ENCODE data around the gene TTC22. TPM values are rescaled to one million over a fixed set of nuclear protein-coding genes. Genes with fewer than 3 reads are reported as not detected.

Gene TTC22
- polyA plus RNA-seq, 3 donors = 1.2 to 6.3 TPM; not detected in 1

DNA sequence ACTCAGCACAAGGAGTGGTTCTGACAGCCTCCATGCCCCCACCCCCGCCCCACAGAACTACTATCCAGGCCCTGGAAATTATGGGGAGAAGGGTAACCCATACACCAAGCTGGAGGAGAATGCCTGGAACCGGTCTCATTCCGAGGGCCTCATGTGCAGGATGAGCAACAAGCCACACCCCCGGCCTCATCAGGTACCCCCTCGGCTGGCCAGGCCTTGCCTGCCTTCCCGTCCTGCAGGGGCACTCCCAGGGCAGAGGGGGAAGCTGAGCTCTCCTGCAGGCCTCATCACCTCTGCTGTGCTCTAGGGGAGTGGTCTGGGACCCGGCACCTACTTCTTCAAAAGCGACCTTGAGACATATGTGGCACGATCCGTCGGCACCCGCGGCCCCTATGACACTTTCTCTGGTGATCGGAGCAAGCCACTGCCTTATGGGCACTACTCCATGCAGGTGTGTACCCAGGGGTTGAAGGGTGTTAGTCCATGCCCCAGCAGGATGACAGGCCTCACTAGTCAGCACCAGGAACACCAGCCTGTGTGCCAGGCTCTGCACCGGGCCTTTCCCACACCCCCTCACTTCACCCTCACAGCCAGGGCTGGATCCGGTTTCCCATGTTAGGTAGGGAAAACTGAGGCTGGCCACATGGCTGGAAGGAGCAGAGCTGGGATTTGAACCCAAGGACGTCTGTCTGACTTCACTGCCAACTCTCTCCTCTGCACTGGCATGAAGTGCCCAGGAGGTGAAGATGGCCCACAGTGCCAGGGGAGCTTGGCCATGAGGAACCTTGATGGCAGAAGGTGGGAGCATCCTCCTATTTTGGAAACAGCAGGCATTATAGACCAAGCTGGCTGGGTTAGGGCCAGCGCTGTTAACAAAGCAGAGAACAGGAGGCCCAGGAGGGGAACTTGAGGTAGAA, 10.9 kb upstream of the TTC22 start:
- 74 to 87% (median 85%) methylated on average over 18 of the region's 18 CpGs for WGBS, 3 donors
- no peak overlapping the region for H3K27ac ChIP-seq (ENCODE audit: low read depth, low read length)

DNA sequence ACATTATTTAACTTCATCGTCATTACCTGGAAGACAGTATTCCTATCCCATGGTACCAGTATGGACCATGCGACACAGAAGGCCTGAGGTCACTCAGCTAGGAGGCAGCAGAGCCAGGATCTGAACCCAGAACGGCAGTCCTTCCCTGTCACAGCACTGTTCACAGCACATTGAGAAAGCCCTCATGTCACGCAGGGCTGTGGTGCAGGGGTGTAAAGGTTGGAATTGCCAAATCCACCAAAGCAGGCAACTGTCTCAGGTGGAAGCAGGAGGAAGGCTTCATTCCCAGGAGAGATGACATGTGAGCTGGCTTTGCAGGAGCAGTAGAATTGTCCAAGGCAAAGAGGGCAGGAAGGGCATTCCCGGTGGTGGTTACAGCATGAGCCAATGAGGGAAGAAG, 9.9 kb upstream of the TTC22 start:
- no peak overlapping the region for H3K27ac ChIP-seq (ENCODE audit: low read depth, low read length)
- 79 to 87% (median 84%) methylated on average over 5 of the region's 5 CpGs for WGBS, 3 donors

DNA sequence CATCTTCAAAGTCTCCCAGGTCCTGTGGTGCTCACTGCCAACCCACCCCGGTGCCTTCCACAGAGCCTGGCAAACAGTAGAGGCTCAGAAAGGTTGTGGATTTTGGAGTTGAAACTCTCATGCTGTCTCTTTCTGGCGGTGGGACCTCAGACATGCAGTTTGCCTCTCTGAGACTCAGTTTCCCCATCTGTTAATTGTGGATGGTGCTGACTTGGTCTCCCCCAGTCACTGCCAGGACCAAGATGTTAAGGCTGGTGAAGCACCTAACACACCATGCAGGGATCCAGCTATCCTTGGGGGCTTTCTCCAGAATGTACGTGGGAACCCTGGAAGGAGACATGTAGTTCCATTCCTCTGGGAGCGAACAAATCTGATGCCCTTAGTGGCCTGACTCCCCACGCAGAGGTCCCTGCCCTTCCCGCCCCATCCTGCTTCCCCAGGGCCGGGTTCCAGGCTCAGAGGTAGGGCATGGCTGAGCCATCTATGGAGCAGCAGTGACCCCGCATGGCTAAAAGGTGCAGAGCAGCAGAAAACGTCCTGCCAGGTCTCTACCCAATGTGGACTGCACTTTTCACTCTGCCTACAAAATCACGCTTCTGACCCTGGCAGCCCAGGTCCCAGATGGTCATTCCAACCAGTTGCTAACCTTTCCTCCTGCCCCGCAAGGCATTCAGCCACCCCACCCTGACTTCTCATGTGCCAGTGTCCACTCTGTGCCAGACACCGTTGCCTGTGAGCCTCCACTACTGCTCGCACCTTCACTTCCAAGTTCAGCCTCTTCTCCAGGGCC, 9.2 kb upstream of the TTC22 start:
- 31 to 36% (median 31%) methylated on average over 13 of the region's 13 CpGs for WGBS, 3 donors
- H3K27ac ChIP-seq (ENCODE audit: low read depth, low read length) = no peak overlapping the region

DNA sequence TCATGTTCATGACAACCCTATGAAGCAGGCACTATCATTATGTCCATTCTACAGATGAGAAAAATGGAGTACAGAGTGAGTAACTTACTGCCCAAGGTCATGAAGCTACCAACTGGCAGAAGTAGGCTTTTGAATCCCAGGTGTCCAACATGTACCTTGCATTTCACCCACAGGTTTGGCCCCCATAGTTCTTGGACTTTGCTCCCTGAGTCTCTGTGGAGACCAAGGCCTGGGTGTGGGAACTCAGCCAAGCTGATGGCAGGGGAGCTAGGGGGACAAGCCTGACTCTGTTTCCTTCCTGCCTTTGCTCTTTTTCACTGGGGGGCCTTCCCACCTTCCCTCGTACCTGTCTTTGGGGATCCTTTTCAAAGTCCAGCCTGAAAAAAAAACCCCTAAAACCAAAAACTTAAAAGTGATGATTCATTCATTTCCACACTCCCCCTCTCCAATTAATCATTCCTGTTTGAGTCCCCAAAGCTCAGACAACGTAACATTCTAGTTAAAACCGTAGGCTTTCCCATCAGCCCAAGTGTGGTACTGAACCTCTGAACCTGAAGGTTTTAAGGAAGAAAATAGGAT, 8.5 kb upstream of the TTC22 start:
- no peak overlapping the region for H3K27ac ChIP-seq (ENCODE audit: low read depth, low read length)
- 33 to 37% (median 37%) methylated on average over 3 of the region's 3 CpGs for WGBS, 3 donors

DNA sequence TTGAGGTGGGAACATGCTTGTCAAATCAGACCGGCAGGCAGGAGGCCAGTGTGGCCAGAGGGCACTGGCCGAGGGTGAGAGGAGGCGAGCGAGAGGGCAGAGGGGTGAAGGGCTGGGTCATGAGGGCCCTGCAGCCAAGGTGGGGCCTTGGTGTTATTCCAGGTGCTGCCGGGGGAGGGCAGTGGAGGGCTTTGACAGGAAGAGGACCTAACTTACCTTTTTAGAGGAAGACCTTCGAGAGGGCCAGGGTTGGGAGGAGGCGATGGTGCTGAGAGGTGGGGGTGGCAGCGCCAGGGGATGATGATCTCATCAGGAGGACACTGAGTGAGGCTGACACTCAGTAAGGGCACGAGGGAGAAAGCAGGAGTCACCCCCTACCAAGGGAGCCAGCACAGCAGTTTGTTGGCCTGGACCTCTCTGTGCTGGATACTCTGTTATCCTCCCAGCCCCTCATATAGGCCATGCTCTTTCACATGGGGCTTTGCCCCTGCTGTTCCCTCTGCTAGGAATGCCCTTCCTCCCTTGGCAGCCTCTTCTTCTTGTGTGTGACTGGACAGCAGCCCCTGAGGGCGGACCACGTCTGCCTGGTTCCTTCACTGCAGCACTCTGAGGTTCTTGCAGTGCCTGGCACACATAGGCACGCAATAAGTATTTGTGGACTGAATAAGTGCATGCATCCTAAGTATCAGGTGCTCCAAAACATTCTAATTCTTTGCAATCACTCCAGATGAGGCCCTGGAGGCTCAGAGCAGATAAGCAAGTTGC, 7.5 kb upstream of the TTC22 start:
- no peak overlapping the region for H3K27ac ChIP-seq (ENCODE audit: low read depth, low read length)
- WGBS, 3 donors = 74 to 87% (median 83%) methylated on average over 11 to 12 of the region's 12 CpGs

DNA sequence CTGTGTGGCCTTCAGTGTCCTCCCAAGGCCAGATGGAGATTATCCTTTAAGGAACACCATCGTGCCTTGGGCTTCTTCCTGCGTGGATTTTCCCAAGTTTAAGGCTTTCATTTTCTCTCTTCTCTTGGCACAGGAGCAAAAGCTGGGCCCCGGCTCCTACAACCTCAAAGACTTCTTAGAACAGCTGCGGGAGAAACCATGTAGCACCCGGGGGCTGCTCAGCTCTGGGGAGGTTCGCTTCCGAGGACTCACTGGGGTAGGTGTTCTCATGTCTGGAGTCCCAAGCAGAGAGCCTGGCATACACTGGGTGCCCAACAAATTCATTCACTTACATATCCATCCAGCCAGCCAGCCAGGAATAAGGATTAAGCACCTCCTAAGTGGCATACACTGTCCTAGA, 6.6 kb upstream of the TTC22 start:
- H3K27ac ChIP-seq (ENCODE audit: low read depth, low read length) = no peak overlapping the region
- WGBS, 3 donors = 81 to 93% (median 88%) methylated on average over 7 of the region's 7 CpGs

DNA sequence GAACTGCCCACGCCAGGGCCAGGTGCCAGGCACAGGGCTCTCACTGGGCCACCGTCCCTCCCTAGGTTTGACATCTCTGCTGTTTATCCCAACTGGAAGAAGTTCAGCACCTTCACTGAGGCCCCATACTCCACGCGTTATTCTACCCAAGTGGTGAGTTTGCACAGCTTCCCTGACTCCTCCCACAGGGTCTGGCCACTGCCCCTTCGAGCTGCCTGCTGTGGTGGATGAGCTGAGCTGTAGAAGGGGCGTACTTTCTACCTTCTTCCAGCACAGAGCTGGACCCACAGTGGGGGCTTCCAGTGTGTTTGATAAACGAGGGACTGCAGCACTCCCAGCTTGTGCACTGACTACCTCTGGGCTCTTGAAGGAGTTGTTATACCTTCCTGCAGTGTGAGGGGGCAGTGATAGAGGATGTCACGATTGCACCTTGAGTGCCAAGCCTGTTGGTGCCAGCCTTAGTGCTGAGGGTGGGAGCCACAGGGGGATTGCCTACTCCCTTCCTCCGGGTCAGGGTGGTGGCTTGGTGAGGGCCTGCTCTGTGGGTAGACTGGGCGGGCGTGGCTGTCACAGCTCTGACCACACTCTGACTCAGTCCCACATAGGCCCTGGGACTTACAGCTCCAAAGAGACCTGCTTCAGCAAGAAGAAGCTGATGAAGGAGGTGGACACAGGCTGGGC, 5.9 kb upstream of the TTC22 start:
- no peak overlapping the region for H3K27ac ChIP-seq (ENCODE audit: low read depth, low read length)
- WGBS, 3 donors = 72 to 88% (median 81%) methylated on average over 11 of the region's 11 CpGs

DNA sequence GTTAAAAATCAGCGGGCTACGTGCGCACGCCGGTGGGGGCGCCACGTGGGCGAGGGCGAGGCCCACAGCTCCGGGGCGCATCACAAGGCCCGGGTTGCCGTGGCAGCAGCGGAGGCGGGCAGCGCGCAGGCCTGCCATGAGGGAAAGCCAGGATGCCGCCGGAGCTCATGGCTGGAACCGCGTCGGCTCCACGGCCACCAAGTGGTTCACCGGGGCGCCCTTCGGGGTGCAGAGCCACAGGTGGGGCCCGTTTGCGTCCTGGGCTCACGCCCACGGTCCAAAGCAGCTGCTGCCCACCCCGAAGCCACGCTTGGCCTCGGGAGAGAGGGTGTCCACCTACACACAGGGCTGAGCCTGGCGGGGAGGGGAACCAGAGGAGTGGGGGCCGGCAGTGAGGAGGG, 4.9 kb upstream of the TTC22 start:
- 78 to 87% (median 84%) methylated on average over 35 of the region's 35 CpGs for WGBS, 3 donors
- no peak overlapping the region for H3K27ac ChIP-seq (ENCODE audit: low read depth, low read length)

DNA sequence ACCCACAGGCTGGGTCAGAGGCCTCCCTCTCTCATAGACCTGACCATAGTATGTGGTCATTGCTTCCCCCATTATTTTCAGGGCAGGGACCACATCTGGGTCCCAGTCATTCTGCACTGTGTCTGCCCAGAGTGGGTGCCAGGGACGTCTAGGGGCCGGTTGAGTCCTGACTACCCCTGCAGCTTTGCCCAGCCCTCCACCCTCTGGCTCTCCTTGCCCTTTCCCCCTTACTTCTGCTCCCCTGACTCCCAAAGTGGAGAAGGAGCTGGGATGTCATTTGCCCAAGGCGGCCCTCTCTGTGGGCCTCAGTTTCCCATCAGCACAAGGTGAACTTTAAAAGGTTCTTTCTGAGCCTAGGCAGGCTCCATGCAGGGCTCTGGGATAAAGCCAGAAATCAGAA, 4.3 kb upstream of the TTC22 start:
- no peak overlapping the region for H3K27ac ChIP-seq (ENCODE audit: low read depth, low read length)
- 94 to 98% (median 97%) methylated on average over 3 of the region's 3 CpGs for WGBS, 3 donors

DNA sequence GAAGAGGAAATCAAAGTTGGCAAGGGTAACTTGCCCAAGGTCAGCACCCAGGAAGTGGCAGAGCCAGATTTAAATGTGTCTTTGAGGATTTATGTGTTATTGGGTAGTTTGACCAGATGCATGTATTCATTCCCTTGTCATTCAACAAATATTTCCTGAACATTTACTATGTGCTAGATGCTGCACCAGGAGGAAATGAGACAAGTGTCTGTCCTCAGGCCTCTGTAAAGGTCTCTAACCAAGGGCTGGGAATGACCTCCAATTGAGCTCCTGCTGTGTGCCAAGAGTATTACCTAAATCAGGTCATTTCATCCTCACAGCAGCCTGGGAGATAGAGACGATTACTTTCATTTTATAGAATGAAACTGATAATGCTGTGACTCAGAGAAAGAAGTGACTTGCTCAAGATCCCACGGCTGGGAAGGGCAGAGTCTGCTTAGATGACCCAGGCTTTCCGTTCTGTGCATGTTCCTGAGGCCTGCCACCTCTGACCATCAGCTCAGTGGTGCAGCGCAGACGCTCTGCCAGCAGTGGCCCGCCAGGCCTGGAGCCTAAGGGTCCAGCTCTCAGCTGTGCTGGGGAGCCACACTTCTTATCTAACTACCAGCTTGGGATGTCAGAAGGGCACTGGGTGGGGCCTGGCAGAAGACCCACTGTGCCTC, 3.5 kb upstream of the TTC22 start:
- WGBS, 3 donors = 79 to 89% (median 84%) methylated on average over 6 of the region's 6 CpGs
- no peak overlapping the region for H3K27ac ChIP-seq (ENCODE audit: low read depth, low read length)

DNA sequence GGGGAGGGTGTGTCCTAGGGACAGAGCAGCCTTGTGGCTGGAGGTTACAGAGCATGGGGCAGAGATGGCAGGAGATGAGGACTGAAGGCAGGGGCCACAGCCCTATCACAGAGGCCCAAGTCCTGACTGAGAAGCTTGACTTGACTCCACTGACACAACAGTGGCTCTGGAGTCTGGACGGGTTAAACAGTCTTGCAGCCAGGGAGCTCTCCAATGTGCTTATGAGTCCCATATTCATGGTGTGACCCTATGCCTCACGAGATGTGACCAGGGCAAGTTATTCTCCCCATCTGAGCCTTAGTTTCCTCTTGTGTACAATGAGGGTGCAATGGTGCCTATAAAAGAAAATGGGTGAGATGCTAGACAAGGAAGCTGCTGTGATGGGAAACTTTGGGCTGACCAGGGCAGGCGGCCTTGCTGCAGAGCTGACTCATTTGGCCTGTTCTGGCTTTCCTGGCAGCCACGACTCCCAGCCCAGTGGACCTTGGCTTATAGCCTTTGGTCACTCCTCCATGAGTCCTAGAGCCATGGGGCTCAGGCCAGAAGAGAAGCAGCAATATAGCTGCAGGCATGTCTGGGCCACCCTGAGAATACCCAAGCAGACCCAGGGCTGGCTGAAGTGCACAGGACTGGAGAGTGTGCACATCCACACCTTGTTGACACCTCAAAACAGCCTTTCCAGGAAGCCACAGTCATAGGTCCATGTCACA, 2.8 kb upstream of the TTC22 start:
- WGBS, 3 donors = 44 to 70% (median 59%) methylated on average over 4 of the region's 4 CpGs
- no peak overlapping the region for H3K27ac ChIP-seq (ENCODE audit: low read depth, low read length)

DNA sequence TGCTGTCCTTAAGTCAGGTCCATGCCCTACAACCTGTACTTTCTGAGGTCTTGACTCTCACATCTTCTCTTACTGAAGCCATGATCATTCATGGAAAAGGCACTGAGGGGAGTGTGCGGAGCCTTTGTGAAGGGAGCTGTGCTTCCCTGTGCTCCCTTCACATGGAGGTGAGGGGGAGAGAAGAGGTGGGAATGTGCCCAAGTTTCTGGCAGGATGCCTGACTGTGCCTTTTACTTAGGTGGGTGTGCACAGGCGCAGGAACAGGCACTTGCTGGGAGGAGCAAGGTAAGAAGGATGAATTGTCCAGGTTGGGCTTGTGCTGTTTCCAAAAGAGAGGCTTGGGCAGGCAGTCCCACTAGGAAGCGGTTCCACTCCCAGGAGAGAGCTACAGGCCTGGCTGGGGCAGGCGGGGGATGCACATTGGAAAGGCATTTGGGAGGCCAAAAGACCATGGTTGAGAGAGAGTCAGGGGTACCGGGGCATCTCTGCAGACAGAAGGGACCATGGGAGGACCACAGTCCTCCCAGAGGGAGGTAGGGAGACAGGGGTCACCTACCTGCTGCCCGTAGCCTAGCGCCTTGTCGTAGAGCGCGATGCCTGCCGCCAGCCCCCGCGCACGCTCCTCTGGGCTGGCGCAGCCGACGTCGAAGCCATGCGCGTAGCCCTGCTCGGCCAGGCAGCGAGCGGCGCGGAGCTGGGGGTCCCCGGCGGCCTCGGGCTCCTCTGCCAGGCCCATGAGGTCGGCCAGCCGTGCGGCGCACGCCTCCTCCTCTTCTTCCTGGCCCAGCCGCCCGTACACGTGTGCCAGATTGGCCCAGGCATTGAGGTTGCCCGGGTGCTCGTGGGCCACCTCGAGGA, 853 bp downstream of the TTC22 start:
- WGBS, 3 donors = 25 to 42% (median 36%) methylated on average over 35 to 39 of the region's 39 CpGs
- H3K27ac ChIP-seq (ENCODE audit: low read depth, low read length) = no peak overlapping the region

DNA sequence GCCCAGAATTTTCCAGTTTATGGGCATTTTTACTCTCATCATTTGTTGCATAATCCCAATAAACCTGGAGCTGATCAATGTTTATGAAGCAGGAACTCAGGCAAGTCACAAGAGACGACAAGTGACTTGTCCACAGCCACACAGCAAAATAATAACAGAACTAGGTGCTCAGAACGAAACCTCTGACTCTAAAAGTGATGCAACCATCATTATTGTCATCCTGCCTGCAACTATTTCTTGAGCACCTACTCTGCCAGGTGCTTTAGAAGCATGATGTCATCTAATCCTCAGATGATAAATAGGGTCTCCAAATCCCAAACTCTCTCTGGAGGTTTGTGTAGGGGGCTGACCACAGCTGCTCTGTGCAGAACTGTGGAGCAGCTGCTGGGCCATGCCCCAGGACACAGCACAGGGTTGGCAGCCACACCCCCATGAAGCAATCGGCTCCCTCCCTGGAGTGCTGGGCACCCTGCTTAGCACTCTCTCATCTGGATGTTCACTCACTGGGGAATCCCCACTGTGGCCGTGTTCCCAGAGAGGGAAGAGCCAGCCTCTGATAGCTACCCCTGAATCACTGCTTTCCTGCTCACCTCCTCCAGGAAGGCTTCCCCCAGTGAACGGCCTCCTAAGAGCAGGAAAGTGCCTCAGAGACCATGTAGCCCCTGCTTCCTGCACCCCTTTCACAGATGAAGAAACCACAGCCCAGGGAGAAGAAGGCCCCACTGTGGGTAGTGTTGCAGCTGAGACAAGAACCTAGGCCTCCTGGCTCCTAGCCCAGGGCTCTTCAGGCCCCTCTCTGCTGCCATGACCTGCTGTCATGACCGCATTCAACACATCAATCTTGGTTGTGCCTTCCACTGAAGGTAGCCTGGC, 2.1 kb downstream of the TTC22 start:
- H3K27ac ChIP-seq (ENCODE audit: low read depth, low read length) = no peak overlapping the region
- 49 to 58% (median 49%) methylated on average over 6 of the region's 6 CpGs for WGBS, 3 donors

DNA sequence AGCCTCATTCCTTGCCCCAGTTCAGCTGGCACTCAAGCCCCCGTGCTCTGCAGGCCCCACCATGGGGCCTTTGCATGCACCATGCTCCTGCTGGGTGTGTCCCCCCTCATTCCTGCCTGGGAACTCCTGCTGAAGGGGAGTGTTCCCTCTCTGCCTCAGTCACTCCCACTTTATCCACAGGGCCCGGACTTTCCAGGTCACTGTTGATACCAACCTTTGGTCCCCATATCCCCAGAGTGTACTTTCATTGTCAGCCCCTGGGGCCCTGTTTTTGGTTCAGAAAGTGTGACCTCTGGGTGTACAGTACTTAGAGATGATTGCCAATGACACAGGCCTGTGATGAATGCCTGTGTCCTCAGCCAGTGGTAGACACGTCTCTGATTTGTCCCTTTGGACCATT, 2.9 kb downstream of the TTC22 start:
- H3K27ac ChIP-seq (ENCODE audit: low read depth, low read length) = no peak overlapping the region
- 65 to 77% (median 75%) methylated on average over 3 of the region's 3 CpGs for WGBS, 3 donors

DNA sequence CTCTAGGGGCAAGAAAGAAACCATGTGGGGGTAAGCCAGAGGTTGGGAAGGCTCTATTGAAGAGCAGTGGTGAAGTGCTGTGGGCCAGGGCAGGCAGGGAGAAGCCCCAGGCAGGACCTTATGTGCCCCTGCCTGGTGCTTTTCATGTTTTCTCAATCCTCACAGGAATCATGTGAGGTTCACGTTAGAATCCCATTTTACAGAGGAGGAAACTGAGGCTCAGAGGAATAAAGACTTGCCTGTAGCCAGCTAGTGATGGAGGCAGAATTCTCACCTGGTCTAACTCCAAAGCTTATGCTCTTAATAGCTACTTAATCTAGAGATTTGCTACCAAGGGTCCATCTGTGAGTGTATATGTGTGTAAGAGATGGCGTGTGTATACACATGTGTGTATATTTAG, 4.2 kb downstream of the TTC22 start:
- H3K27ac ChIP-seq (ENCODE audit: low read depth, low read length) = no peak overlapping the region
- WGBS, 3 donors = 87 to 96% (median 90%) methylated on average over 2 of the region's 2 CpGs
